HTERT RPE-1 (cell line): ENCODE measurements around the gene SGO2.
"Not testable (repeated sequence)": the region's sequence is repeated elsewhere in the genome, so short reads cannot be mapped to it uniquely, and the experiment has no call there.

ENCODE experiments used
- in situ Hi-C: fragments of 300-500 bp; cut with MboI; formaldehyde crosslinking; loops from 4 replicates; pipeline ENCODE4 v1.14.3; 2020; ENCODE audit warnings: low sequenced_read_pairs

The SGO2 gene

DNA sequence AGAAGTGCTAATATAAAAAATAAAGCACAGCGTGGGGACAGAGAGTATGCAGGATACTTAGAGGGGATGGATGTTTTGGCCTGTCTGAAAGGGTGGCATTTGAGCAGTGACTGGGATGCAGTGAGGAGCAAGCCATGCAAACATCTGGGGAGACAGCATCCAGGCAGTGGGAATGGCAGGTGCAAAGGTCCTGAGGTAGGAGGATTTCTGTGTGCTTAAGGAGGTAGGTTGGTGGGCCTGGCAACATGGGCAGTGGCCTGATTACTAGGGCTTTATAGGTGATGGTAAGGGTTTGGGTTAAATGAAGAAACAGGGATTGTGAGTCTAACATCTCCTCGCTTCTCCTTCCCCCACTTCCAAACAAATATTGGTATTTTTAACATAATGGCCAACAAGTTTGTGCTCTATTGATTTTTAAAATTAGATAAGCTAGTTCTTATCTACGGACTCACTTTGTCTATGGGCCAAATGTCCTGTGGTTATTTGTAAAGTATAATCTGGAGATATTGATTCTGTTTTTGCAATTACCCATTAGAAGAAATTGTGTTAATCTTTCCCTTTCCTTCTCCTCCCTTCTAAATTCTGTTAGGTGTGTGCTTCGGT lies 62.2 kb downstream of the SGO2 start:
- in situ Hi-C loops: loop anchor here (25.0 kb wide), 1 partner anchor 124 kb away; no protein-coding TSS in a partner anchor

DNA sequence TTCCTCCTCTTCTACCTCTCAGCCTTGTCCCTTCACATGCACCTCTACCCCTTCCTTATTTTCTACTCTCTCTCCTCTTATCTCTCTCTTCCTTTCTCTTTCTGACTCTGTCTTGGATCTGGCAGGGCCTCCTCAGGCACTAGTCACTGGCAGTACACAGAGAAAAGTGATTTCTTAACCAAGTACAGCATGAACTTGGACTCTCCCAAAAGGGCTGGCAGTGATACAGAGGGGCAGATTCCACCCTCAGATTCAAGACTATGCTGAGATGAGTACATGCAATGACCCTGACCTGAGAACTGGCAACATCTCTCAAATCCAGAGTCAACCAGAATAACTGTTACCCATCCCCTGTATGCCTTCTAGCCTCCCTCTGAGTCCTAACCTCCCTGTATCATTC lies 64.1 kb downstream of the SGO2 start:
- in situ Hi-C loops: loop anchor here (25.0 kb wide), 1 partner anchor 122 kb away; no protein-coding TSS in a partner anchor

DNA sequence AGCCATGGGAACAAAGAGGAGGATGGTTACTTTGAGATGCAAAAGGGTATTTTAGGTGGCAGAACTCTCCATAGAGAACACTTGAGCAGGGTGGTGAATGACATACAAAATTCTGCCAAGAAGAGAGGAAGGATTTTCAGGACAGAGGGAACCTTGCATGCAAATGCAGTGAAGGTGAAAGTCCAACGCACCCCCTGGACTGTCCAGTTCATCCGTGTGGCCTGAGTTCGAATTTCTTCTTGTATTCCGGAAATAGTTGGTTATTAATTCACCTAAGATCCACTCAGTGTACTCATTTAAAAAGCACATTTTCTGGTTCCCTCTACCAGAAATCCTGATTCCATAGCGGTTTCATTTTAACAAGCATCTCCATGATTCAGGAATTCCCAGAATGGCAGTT lies 65.3 kb downstream of the SGO2 start:
- in situ Hi-C loops: loop anchor here (25.0 kb wide), 1 partner anchor 121 kb away; no protein-coding TSS in a partner anchor

DNA sequence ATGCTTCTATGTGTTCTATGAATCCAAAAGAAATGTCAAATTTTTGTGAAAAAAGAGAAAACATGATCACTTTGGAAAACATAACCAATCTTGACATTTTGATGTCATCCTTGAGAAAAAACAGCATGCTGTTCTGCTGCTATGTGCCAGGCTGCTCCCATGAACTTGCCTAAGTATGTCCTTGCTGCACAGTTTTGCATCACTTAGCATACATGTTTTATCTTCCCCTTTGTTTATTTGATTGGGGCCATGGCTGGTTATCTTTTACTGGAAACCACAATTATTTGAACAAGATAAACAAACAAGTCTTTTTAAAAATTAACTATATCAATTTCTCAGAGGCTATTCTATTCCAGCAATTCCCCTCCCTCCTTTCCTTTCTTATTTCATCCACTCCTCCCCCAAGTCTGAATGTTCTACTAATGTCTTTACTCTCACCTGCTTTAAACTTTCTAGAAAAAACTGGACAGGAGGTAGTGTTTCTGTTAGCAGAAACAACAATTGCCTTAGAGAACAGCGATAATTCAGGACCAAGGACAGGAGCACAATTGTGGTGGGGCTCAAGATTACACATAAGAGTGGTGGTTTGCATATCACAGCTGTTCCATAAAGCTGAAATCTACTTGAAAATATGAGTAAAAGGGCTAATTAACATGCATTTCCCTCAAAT lies 66.5 kb downstream of the SGO2 start:
- in situ Hi-C loops: loop anchor here (25.0 kb wide), 1 partner anchor 120 kb away; no protein-coding TSS in a partner anchor

DNA sequence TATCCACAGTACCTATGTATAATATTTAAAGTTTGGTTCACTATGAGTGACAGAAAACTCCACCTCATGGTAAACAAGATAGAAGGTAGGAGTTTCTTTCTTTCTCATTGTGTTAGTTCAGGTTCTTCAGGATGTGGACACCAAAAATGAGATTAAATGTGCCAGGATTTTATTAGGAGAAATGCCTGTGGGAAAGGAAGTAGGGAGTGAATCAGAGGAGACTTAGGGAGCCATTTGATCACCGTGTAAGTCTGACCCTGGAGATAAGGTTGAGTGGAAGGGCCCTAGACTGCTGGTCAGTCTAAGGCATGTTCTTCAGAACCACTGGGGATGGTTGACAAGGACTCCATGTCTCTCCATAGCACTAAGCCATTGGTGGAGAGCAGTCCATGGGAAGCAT lies 67.9 kb downstream of the SGO2 start:
- in situ Hi-C loops: loop anchor here (25.0 kb wide), 1 partner anchor 118 kb away; no protein-coding TSS in a partner anchor

DNA sequence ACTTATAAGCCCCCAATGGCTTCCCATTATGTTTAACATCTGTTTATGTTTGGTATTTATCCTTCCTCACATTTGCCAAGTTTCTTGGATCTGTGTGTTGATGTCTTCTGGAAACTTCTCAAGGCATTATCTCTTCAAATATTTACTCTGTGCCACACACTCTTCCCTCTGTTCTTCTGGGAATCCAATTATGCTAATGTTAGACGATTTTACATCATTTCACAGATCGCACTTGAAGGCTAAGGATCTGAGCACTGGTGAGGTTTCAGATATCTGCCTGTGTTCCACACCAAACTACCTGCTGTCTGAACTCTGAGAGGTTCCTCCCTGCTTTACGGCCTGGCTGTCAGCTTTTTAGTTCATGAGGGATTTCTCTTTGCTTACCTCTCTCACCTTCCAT lies 69.9 kb downstream of the SGO2 start:
- in situ Hi-C loops: loop anchor here (25.0 kb wide), 1 partner anchor 116 kb away; no protein-coding TSS in a partner anchor

DNA sequence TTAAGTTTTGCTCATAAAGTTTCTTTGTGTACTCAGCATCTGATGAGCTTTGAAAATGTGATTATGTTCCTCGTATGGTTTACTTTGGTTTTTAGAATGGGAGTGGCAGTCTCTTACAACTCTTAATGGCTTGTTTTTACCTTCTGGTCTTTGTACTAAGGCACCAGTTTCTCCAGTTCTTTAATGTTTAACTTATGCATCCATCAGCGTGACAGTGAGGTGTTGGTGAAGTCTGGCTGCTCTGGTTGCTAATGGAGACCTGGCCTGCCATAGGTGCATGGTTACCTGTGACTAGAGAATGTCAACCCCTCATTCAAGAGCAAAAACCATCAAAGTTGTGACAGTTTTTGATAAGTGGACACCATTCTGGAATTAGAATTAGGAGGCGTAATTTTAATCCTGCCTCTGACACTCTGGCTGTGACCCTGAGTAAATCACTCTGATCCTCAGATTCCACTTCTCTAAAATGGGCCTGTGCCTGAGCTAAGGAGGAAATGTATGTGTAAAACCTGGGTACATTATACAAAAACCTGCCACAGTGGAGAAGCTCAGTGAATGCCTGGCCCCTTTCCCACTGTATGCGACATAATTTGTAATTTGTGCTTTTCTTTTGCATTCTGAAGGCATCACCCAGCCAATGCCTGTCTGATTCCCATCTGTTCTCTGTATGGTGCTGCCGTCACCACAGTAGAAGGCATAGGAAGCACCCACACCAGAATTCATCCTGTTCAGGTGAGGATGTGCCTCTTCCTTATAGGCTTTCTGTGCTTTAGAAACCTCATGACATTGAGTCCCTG lies 71.0 kb downstream of the SGO2 start:
- in situ Hi-C loops: loop anchor here (25.0 kb wide), 1 partner anchor 115 kb away; no protein-coding TSS in a partner anchor

DNA sequence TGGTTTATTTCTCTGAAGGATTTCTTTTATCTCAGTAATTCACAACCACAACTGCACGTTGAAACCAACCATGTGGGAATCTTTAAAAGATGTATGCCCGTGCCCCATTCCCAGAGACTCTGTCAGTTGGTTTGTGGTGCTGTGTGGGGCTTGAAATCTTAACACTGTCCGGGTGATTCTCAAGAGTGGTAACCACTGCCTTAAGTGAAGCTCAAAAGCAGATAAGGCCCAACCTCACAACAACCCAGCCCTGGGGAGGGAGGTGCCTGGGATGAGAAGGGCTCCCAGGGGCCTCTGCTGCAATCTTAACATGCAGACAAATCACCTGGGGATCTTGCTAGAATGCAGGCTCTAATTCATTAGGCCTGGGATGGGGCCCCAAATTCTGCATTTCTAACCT lies 73.2 kb downstream of the SGO2 start:
- in situ Hi-C loops: loop anchor here (25.0 kb wide), 1 partner anchor 113 kb away; no protein-coding TSS in a partner anchor

DNA sequence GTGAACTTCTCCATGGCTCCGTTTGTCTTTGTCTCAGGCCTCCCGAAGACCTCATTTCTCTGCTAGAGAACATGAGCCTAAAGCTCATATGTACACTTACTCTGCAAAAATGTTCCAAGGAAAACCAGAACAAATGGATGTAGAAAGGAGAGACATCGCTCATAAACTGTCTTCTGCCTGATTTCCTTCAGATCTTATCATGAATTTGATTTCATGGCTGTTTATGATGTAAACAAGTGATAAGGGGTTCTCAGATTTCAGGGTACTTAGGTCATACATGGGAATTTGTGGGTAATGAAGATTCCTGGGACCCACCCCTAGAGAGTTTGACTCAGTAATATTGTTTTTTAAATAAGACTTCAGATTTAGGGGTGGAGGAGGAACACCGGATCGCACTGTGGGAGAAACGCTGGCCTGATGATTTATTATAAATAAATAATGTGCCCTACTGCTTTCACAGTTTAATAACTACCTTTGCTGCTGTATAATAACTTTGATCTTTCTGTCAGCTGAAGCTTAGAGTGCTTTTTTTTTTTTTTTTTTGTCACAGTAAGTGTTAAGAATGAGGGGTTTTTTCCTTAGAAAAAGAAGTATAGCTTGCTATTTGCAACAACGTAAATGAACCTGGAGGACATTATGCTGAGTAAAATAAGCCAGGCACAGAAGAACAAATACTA lies 74.7 kb downstream of the SGO2 start:
- in situ Hi-C loops: no loop called here

DNA sequence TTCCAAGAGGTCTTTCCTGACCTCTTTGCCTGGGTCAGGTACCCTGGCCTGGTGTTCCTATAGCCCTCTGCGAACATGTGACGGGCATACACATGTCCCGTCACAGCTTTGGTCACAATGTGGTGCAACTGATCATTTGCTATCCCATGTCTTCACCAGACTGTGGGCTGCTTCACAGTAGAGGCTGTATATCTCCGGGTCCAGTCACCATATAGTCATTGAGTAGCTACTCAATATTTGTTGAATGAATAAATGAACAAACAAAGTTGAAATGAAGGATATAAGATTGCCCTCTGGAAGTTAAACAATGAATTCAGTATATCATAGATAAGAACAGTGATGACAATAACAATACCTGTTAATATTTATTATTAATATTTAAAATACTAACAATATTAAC lies 76.6 kb downstream of the SGO2 start:
- in situ Hi-C loops: no loop called here

DNA sequence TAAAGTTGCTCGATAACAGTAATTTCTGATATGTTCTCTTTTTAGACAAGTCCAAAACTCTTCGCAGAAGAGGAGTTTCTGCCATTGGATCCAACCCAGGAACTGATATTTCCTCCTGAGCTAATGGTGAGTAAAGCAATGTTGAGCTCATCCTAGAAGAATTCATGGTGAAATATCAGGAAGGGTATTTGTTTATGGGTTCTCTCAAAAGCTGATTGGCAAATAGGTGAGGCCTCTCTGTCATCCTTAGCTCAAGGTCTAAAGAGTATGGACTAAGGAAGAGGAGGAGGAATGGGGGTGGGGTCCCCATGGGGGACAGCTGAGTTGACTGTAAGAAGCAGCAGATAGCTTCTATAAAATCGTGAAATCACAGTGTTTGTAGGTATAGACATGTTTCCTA lies 78.0 kb downstream of the SGO2 start:
- in situ Hi-C loops: no loop called here

DNA sequence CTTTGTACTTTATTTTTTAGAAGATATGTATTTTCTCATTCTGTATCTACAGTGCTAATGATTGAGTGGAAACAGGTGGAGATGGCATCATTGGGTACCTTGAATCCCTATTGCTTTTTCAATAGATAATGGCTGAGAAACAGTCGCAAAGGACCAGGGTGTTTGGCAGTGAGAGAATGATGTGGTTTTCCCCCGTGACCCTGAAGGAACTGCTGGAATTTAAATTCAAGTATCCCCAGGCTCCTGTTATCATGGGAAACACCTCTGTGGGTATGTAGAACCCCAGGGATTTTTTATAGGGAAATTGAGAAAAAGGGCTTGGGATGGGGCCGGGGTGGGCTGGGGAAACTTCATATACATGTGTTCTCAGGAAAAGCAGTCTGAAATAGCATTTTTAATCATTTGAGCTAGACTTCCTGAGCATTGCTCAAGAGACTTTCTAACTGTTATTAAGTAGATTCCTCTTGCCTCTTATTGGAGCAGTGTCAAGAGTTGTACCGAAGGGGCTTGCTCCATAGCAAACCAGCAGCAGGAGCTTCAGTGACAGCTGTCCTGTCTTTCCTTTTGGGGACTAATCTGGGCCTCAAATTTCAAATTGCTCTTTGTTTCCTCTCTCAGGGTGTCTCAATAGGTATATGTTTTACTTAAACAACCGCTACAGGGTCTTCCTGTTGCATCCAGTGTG lies 78.7 kb downstream of the SGO2 start:
- in situ Hi-C loops: no loop called here

DNA sequence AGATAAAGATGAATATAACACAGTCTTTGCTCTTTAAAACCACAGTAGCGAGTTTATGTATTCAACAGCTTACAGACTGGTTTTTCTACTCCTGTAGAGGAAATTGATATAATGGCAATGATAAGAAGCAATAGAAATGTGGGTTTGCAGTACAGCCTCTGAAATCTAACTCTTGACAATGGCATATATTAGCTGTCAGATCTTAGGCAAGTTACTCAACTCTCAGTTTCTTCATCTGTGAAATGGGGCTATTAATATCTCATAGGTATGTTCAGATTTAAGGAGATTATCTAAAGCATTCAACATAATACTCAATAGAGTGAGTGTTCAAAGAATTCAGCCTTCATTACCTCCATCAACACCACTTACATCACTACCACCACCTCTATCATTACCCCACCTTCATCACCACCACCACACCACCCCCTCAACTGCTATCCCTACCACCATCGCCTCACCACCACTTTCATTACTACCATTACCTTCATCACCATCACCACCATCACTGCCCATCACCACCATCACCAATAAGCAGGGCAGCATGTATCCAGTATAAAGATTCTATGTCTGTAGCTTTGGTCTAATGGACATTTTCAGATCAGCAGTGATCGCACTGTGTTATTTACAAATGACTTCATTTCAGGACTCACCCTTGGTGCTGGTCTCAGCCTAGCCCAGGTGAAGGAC lies 82.5 kb downstream of the SGO2 start:
- in situ Hi-C loops: no loop called here

DNA sequence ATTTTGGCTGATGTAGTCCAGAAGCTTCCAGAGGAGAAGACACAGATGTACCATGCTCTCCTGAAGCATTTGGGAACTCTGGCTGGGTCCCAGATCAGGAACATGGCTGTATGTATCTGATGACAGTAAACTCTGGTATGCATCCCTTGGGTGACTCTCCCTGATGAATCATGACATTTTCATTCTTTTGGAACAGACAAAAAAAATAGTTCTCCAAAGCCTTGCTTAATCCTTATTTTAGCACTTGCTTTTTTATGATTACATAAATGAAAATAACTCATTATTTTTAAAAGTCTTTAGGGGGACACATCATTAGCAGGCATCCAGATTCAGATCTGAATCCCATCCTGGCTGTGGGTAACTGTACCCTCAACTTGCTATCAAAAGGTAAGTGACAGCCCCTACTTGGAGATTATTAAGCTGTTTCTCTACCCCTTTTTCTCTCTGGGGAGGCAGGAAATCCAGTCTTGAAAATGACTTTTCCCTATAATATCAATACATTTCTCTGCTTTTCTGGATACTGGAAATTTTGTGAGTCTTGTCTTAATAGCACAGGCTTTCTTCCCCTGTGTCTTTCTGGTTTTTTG lies 83.1 kb downstream of the SGO2 start:
- in situ Hi-C loops: no loop called here

DNA sequence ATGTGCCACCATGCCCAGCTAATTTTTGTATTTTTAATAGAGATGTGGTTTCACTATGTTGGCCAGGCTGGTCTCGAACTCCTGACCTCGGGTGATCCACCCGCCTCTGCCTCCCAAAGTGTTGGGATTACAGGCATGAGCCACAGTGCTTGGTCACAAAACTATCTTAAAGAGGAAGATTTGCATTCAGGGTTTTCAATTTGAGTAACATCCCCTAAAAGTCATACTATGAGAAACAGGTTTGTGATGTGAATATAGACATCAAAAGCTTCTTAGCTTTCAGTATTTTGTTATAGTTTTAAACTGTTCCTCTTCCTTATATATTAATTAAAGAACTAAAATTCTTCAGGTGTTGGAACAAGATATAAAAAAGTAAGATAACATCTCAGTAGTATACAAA lies 84.2 kb downstream of the SGO2 start:
- in situ Hi-C loops: not testable (repeated sequence)

DNA sequence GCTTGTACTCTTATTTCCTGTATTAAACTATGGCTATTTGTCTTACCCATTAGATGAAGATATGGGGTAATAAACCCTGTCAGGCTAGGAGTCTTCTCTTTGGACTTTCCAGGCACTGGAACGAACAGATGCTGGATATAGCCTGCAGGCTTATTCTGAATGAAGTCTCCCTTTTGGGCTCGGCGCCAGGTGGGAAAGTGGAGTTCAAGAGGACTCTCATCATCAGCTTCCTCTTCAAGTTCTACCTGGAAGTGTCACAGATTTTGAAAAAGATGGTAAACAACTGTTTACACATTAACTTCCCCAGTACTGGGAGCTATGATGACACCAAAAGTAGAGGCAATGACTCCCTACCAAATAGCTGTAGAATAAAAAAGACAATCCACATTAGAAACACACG lies 87.7 kb downstream of the SGO2 start:
- in situ Hi-C loops: no loop called here

DNA sequence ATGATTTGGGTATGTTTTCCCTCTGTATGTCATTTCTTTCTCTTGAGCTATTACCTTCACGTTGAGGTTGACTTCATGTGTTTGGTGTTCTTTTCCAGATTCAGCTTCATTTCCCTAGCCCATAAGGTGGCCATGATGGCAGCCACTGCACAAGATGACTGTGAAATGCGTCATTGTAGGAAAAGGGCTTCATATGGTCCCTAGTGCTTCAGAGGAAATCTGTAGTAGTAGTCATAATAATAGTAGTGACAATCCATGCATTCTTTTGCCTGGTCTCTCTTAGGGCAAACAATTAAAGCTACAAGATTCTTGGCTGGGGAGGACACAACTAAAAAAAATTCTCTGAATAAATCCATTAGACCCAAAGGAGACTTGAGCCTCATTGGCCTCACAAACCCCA lies 88.2 kb downstream of the SGO2 start:
- in situ Hi-C loops: no loop called here

DNA sequence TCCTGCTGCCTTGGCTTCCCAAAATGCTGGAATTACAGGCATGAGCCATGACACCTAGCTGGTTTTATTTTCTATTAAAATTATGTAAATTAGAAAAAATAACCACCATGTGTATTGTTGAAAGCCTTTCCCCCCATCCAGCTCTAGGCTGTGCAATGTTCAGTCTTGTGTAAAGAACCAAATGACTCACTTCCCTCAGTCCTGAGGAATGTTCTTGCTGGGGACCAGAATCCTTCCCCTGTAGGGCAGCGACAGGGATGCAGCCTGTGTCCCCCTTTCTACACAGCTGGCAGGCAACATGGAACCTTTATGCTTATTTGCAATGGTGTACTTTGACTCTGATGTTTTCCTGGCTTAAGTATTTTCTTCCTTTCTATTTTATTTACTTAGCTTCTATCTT lies 89.2 kb downstream of the SGO2 start:
- in situ Hi-C loops: no loop called here

DNA sequence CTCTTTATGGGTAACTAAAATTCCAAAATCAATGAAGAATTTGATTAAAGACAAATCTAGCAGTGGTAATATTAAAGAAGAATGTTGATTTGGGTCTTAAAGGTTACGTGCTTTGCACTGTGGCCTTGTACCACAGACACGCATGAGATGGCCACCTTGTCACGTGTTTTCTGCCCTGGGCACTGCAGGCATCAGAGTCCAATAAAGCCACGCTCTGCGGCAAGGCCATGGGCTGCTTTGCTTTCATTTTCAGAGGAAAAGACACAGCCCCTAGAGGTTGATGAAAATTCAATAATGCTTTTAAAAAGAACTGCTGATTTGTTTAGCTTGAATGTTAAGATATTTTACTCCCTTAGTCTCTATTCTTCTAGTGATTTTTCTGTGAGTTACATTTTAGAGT lies 90.2 kb downstream of the SGO2 start:
- in situ Hi-C loops: no loop called here

DNA sequence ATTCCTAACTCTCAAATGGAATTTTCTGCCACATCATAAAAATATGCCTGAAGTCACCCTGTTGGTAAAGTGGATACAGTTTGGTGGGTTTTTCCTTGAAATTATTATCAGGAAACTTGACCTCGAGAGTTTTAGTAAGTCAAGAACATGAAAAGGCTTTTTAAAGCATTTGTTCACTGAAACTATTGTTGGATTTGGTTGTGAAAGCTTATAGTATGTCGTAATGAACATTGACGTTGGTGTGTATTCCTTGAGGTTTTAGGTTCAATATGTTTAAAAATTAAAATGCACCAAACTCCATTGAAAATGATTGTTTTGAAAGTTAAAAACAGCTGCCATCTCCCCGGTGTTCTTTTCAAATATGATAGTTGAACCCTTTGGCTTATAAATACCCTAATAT lies 90.6 kb downstream of the SGO2 start:
- in situ Hi-C loops: no loop called here
